HEK293 (cell line): ENCODE measurements around the gene GIT1.
A peak's percentile ranks its signal among the peaks of the same experiment; 100 is the strongest.

Experiments used
- CTCF ChIA-PET: fragments of 350-600 bp; formaldehyde crosslinking; extraction: SDS; loops from one replicate; lab custom pipeline; 2021; ENCODE audit warnings: antibody characterized with exemption; lab: Yijun Ruan, JAX
- POLR2A ChIA-PET: fragments of 300-600 bp; formaldehyde crosslinking; extraction: SDS; loops from one replicate; lab custom pipeline; 2020; ENCODE audit warnings: antibody characterized with exemption, inconsistent platforms; lab: Yijun Ruan, JAX
- H3K27ac ChIP-seq: fragments of 200-500 bp; sonication (Bioruptor generic); 2 replicates; pipeline ENCODE4 v1.5.1; 2014; ENCODE audit warnings: low read depth, low read length, control low read depth, inconsistent platforms; ENCODE audit errors: extremely low read depth
- H3K36me3 ChIP-seq, 2 experiments: fragments of 200-500 bp in 1 of 2; sonication (Bioruptor generic) in 1 of 2; 1 replicate in 1 of 2; 2 replicates in 1 of 2; pipeline ENCODE4 v1.5.1; 2014 to 2017; ENCODE audit warnings: inconsistent platforms in 2 of 2, low read length in 2 of 2; ENCODE audit not compliant: control insufficient read depth in 2 of 2, insufficient read depth in 1 of 2
- H3K4me1 ChIP-seq: fragments of 200-500 bp; sonication (Bioruptor generic); 2 replicates; pipeline ENCODE4 v1.5.1; 2014; ENCODE audit warnings: mild to moderate bottlenecking, low read length, inconsistent platforms; ENCODE audit not compliant: control insufficient read depth, insufficient read depth
- H3K4me3 ChIP-seq: 2 replicates; pipeline ENCODE4 v1.5.1; 2011; ENCODE audit warnings: low read depth, mild to moderate bottlenecking, control low read depth, low read length, moderate library complexity
- H3K9me3 ChIP-seq: fragments of 200-500 bp; sonication (Bioruptor generic); 2 replicates; pipeline ENCODE4 v1.5.1; 2014; ENCODE audit warnings: low read depth, low read length, inconsistent platforms; ENCODE audit not compliant: control insufficient read depth, insufficient read depth
- ZBTB21 ChIP-seq: fragments of 450-650 bp; formaldehyde crosslinking; IDR thresholded peaks from 2 replicates; pipeline ENCODE4 v1.5.1; 2017; ENCODE audit warnings: missing biosample characterization, missing genetic modification characterization
- ZBTB7A ChIP-seq: fragments of 450-650 bp; formaldehyde crosslinking; IDR thresholded peaks from 2 replicates; pipeline ENCODE4 v1.5.1; 2016; ENCODE audit warnings: low read depth, missing biosample characterization, missing genetic modification characterization
- ZFP41 ChIP-seq: fragments of 450-650 bp; formaldehyde crosslinking; IDR thresholded peaks from 2 replicates; pipeline ENCODE4 v1.5.1; 2016; ENCODE audit warnings: missing biosample characterization, missing genetic modification characterization, borderline replicate concordance
- ZIC2 ChIP-seq: fragments of 450-650 bp; formaldehyde crosslinking; IDR thresholded peaks from 2 replicates; pipeline ENCODE4 v1.5.1; 2016; ENCODE audit warnings: missing biosample characterization, missing genetic modification characterization
- ZNF175 ChIP-seq: fragments of 450-650 bp; formaldehyde crosslinking; IDR thresholded peaks from 2 replicates; pipeline ENCODE4 v1.5.1; 2016; ENCODE audit warnings: missing biosample characterization, missing genetic modification characterization
- ZNF416 ChIP-seq: fragments of 450-650 bp; formaldehyde crosslinking; IDR thresholded peaks from 2 replicates; pipeline ENCODE4 v1.5.1; 2016; ENCODE audit warnings: missing biosample characterization, missing genetic modification characterization
- ZNF521 ChIP-seq: fragments of 450-650 bp; formaldehyde crosslinking; IDR thresholded peaks from 2 replicates; pipeline ENCODE4 v1.5.1; 2017; ENCODE audit warnings: missing biosample characterization, mild to moderate bottlenecking, missing genetic modification characterization
- ZNF555 ChIP-seq: fragments of 450-650 bp; formaldehyde crosslinking; conservative IDR thresholded peaks from 2 replicates; pipeline ENCODE4 v1.5.1; 2017; ENCODE audit warnings: missing biosample characterization, mild to moderate bottlenecking, missing genetic modification characterization, inconsistent platforms
- ZNF571 ChIP-seq: fragments of 450-650 bp; formaldehyde crosslinking; IDR thresholded peaks from 2 replicates; pipeline ENCODE4 v1.5.0; 2017; ENCODE audit warnings: missing biosample characterization, missing genetic modification characterization
- ZNF600 ChIP-seq: fragments of 450-650 bp; formaldehyde crosslinking; IDR thresholded peaks from 2 replicates; pipeline ENCODE4 v1.5.1; 2016; ENCODE audit warnings: missing biosample characterization, missing genetic modification characterization
- ZNF677 ChIP-seq: fragments of 450-650 bp; IDR thresholded peaks from 2 replicates; pipeline ENCODE4 v1.5.0; 2018; ENCODE audit warnings: missing biosample characterization, mild to moderate bottlenecking, missing genetic modification characterization, moderate library complexity
- ZNF791 ChIP-seq: fragments of 450-650 bp; formaldehyde crosslinking; IDR thresholded peaks from 2 replicates; pipeline ENCODE4 v1.5.1; 2016; ENCODE audit warnings: missing biosample characterization, missing genetic modification characterization
- TF ChIP-seq, protein P1 (sequence below): fragments of 450-650 bp; formaldehyde crosslinking; IDR thresholded peaks from 2 replicates; pipeline ENCODE4 v1.5.1; 2016; ENCODE audit warnings: missing biosample characterization, missing genetic modification characterization
- TF ChIP-seq, protein P2 (sequence below): fragments of 450-650 bp; IDR thresholded peaks from 2 replicates; pipeline ENCODE4 v1.5.1; 2018; ENCODE audit warnings: missing biosample characterization, missing genetic modification characterization
- TF ChIP-seq, protein P3 (sequence below): fragments of 450-650 bp; formaldehyde crosslinking; IDR thresholded peaks from 2 replicates; pipeline ENCODE4 v1.5.1; 2016; ENCODE audit warnings: missing biosample characterization, missing genetic modification characterization
- TF ChIP-seq, protein P4 (sequence below): fragments of 450-650 bp; formaldehyde crosslinking; IDR thresholded peaks from 2 replicates; pipeline ENCODE4 v1.5.1; 2016; ENCODE audit warnings: missing biosample characterization, missing genetic modification characterization

Gene GIT1

DNA sequence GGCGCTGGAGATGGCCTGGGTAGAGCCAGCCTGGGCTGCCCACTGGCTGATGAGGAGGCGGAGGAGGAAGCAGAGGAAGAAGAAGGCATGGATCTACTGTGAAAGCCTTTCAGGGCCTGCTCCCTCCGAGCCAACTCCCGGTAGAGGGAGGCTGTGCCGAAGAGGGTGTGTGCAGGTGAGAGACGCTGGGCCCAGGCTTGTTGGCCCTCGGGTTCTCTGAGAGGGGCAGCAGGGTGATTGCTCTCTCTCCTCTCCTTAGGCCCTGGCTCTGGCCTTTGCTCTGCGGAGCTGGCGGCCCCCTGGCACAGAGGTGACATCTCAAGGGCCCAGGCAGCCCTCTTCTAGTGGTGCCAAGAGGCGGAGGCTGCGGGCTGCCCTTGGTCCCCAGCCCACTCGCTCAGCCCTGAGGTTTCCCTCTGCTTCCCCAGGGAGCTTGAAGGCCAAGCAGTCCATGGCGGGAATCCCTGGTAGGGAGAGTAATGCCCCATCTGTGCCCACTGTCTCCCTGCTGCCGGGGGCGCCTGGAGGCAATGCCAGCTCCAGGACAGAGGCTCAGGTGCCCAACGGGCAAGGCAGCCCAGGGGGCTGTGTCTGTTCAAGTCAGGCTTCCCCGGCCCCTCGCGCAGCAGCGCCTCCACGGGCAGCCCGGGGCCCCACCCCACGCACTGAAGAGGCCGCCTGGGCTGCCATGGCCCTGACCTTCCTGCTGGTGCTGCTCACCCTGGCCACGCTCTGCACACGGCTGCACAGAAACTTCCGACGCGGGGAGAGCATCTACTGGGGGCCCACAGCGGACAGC lies 17.4 kb downstream of the GIT1 start:
- Histone ChIP-seq H3K4me1 (peaks cover 6% of the 10 kb centered on the region), H3K27ac (no peak overlapping the region), H3K9me3 (no peaks in the 10 kb centered on the region), H3K4me3 (no peak overlapping the region), H3K36me3 (peaks cover 3 to 63% of the 10 kb centered on the region in 2 experiments; a peak in 2 of 3 replicates)
- POLR2A ChIA-PET: no interaction called here
- TF ChIP-seq ZNF571 (tag by site-specific recombination) (no peak), ZIC2 (no peak), ZNF791 (tag by site-specific recombination) (no peak), ZBTB21 (tag by site-specific recombination) (no peak), ZNF600 (tag by site-specific recombination) (peak; percentile 41; the same call in 1 of the 2 replicates), ZNF555 (no peak)
- TF ChIP-seq, protein P1, sequence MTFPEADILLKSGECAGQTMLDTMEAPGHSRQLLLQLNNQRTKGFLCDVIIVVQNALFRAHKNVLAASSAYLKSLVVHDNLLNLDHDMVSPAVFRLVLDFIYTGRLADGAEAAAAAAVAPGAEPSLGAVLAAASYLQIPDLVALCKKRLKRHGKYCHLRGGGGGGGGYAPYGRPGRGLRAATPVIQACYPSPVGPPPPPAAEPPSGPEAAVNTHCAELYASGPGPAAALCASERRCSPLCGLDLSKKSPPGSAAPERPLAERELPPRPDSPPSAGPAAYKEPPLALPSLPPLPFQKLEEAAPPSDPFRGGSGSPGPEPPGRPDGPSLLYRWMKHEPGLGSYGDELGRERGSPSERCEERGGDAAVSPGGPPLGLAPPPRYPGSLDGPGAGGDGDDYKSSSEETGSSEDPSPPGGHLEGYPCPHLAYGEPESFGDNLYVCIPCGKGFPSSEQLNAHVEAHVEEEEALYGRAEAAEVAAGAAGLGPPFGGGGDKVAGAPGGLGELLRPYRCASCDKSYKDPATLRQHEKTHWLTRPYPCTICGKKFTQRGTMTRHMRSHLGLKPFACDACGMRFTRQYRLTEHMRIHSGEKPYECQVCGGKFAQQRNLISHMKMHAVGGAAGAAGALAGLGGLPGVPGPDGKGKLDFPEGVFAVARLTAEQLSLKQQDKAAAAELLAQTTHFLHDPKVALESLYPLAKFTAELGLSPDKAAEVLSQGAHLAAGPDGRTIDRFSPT (tag by site-specific recombination): 0 out of 2 replicates have a peak, but pooled peaks have one; percentile 16
- TF ChIP-seq, protein P2, sequence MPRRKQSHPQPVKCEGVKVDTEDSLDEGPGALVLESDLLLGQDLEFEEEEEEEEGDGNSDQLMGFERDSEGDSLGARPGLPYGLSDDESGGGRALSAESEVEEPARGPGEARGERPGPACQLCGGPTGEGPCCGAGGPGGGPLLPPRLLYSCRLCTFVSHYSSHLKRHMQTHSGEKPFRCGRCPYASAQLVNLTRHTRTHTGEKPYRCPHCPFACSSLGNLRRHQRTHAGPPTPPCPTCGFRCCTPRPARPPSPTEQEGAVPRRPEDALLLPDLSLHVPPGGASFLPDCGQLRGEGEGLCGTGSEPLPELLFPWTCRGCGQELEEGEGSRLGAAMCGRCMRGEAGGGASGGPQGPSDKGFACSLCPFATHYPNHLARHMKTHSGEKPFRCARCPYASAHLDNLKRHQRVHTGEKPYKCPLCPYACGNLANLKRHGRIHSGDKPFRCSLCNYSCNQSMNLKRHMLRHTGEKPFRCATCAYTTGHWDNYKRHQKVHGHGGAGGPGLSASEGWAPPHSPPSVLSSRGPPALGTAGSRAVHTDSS (tag by site-specific recombination): no peak
- CTCF ChIA-PET: interaction anchor here (0.6 to 4.9 kb wide), 5 partner anchors 16 to 202 kb away, joined by 3 to 31 read pairs (median 4); partner anchors contain the start of gene ANKRD13B

DNA sequence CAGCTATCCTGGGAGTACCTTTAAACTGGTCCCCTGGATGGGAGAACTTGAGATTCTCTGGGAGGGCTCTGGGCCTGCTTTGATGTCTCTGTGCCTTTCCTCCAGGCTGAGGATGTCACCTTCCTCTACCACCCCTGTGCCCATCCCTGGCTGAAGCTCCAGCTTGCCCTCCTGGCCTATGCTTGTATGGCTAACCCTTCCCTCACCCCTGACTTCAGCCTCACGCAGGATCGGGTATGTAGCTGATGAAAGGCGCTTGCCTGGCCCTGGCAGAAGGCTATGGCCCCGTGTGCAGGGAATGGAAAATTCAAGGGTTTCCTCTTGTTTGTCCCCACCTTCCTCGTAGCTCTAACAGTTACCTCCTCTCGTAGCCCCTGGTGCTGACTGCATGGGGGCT lies 18.0 kb downstream of the GIT1 start:
- POLR2A ChIA-PET: no interaction called here

DNA sequence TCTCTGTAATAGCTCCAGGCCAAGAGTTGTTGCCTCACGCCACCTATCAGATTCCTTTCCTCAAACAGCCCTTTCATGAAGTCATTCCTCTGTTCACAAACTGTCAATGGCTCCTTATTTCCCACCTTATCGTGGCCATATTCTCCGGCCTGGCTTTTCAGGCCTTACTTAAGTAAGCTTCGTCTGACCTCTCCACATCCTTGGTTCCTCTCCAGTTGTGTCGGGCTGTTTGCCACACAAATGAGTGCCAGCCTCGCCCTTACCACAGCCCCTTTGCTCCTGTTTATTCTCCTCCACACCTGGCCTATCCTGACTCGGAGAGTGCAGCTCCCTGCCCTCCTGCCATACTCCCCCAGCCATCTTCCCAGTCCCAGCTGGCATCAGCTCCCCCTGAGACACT lies 18.9 kb downstream of the GIT1 start:
- TF ChIP-seq, protein P3, sequence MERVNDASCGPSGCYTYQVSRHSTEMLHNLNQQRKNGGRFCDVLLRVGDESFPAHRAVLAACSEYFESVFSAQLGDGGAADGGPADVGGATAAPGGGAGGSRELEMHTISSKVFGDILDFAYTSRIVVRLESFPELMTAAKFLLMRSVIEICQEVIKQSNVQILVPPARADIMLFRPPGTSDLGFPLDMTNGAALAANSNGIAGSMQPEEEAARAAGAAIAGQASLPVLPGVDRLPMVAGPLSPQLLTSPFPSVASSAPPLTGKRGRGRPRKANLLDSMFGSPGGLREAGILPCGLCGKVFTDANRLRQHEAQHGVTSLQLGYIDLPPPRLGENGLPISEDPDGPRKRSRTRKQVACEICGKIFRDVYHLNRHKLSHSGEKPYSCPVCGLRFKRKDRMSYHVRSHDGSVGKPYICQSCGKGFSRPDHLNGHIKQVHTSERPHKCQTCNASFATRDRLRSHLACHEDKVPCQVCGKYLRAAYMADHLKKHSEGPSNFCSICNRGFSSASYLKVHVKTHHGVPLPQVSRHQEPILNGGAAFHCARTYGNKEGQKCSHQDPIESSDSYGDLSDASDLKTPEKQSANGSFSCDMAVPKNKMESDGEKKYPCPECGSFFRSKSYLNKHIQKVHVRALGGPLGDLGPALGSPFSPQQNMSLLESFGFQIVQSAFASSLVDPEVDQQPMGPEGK (tag by site-specific recombination): no peak
- TF ChIP-seq ZNF416 (tag by site-specific recombination) (no peak), ZBTB7A (tag by site-specific recombination) (no peak), ZNF521 (tag by site-specific recombination) (no peak), ZNF677 (tag by site-specific recombination) (no peak), ZNF791 (tag by site-specific recombination) (no peak)
- TF ChIP-seq, protein P4, sequence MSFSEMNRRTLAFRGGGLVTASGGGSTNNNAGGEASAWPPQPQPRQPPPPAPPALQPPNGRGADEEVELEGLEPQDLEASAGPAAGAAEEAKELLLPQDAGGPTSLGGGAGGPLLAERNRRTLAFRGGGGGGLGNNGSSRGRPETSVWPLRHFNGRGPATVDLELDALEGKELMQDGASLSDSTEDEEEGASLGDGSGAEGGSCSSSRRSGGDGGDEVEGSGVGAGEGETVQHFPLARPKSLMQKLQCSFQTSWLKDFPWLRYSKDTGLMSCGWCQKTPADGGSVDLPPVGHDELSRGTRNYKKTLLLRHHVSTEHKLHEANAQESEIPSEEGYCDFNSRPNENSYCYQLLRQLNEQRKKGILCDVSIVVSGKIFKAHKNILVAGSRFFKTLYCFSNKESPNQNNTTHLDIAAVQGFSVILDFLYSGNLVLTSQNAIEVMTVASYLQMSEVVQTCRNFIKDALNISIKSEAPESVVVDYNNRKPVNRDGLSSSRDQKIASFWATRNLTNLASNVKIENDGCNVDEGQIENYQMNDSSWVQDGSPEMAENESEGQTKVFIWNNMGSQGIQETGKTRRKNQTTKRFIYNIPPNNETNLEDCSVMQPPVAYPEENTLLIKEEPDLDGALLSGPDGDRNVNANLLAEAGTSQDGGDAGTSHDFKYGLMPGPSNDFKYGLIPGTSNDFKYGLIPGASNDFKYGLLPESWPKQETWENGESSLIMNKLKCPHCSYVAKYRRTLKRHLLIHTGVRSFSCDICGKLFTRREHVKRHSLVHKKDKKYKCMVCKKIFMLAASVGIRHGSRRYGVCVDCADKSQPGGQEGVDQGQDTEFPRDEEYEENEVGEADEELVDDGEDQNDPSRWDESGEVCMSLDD: no peak
- TF ChIP-seq, all 188 proteins: peak for 0
- H3K4me3 ChIP-seq: no peak overlapping the region
- H3K27ac ChIP-seq: no peak overlapping the region
- CTCF ChIA-PET: interaction anchor here (0.6 to 4.9 kb wide), 5 partner anchors 10 to 522 kb away, joined by 3 to 31 read pairs (median 13); partner anchors contain the start of gene ANKRD13B
- peaks cover 12% of the 10 kb centered on the region for H3K4me1 ChIP-seq
- H3K36me3 ChIP-seq: peaks cover 3 to 47% of the 10 kb centered on the region in 2 experiments
- H3K9me3 ChIP-seq: no peaks in the 10 kb centered on the region
- POLR2A ChIA-PET: interaction anchor here (0.6 to 1.5 kb wide), 2 partner anchors 48 to 181 kb away, joined by 3 to 4 read pairs; partner anchors contain the start of gene TAOK1

More for the DNA sequence above, 18.0 kb downstream of the GIT1 start:
- Histone ChIP-seq H3K36me3 (peaks cover 3 to 57% of the 10 kb centered on the region in 2 experiments; a peak in 2 of 3 replicates), H3K9me3 (no peaks in the 10 kb centered on the region), H3K4me3 (no peak overlapping the region), H3K27ac (no peak overlapping the region), H3K4me1 (peaks cover 6% of the 10 kb centered on the region)
- TF ChIP-seq ZFP41 (tag by site-specific recombination): no peak
- TF ChIP-seq ZNF175: no peak
- CTCF ChIA-PET: interaction anchor here (0.6 to 4.9 kb wide), 5 partner anchors 9 to 201 kb away, joined by 3 to 31 read pairs (median 4); partner anchors contain the start of gene ANKRD13B
